Renal cortical epithelial cell (primary cell): ENCODE results near the gene DNAL1. TPM values are rescaled to one million over a fixed set of nuclear protein-coding genes. Genes with fewer than 3 reads are reported as not detected.
"Not testable (repeated sequence)": the region's sequence is repeated elsewhere in the genome, so short reads cannot be mapped to it uniquely, and the experiment has no call there.

Experiments
- DNase-seq: peaks from one replicate; pipeline ENCODE4 v3.0.0-alpha.2; 2011; ENCODE audit warnings: low read depth
- total RNA-seq: library from RNA; depleted of rRNA; stranded (reverse); fragments of >200 nt; gene quantifications from 2 replicates; pipeline ENCODE4 v1.2.3, GENCODE V29; 2014

The DNAL1 gene
- total RNA-seq, 1 donor from 2014 or later = 25.2 TPM

GRCh38 chr14:73640796-73641365 is 3.9 kb upstream of the DNAL1 start:
- no peak for DNase-seq

GRCh38 chr14:73645248-73645610 is 443 bp downstream of the DNAL1 start:
- no peak for DNase-seq

- DNase-seq = no peak
These were observed 6.2 kb downstream of the DNAL1 start for GRCh38 chr14:73651005-73651404.

GRCh38 chr14:73655851-73656250 is 11.1 kb downstream of the DNAL1 start:
- DNase-seq = no peak

GRCh38 chr14:73659202-73659601 is 14.4 kb downstream of the DNAL1 start:
- not testable (repeated sequence) for DNase-seq

GRCh38 chr14:73660511-73660910 is 15.7 kb downstream of the DNAL1 start:
- DNase-seq = no peak

GRCh38 chr14:73661872-73662271 is 17.1 kb downstream of the DNAL1 start:
- no peak for DNase-seq

GRCh38 chr14:73662487-73662943 is 17.7 kb downstream of the DNAL1 start:
- peak; percentile 92 for DNase-seq

GRCh38 chr14:73663548-73664212 is 18.9 kb downstream of the DNAL1 start:
- DNase-seq = no peak

GRCh38 chr14:73665130-73665529 is 20.3 kb downstream of the DNAL1 start:
- no peak for DNase-seq

- DNase-seq = no peak
These were observed 21.8 kb downstream of the DNAL1 start for GRCh38 chr14:73666583-73666982.

- no peak for DNase-seq
These were observed 23.1 kb downstream of the DNAL1 start for GRCh38 chr14:73667854-73668253.

GRCh38 chr14:73674986-73675385 is 30.2 kb downstream of the DNAL1 start:
- DNase-seq = no peak

GRCh38 chr14:73678698-73679097 is 33.9 kb downstream of the DNAL1 start:
- DNase-seq = no peak

GRCh38 chr14:73680821-73681220 is 36.0 kb downstream of the DNAL1 start:
- no peak for DNase-seq

GRCh38 chr14:73684627-73685026 is 39.8 kb downstream of the DNAL1 start:
- DNase-seq = no peak

- DNase-seq = no peak
These were observed 40.5 kb downstream of the DNAL1 start for GRCh38 chr14:73685328-73685727.

GRCh38 chr14:73686901-73687300 is 42.1 kb downstream of the DNAL1 start:
- no peak for DNase-seq

GRCh38 chr14:73694083-73694482 is 49.3 kb downstream of the DNAL1 start:
- no peak for DNase-seq

GRCh38 chr14:73695082-73695481 is 50.3 kb downstream of the DNAL1 start:
- DNase-seq = no peak

GRCh38 chr14:73695997-73696396 is 51.2 kb downstream of the DNAL1 start:
- DNase-seq = no peak

- peak; percentile 81 for DNase-seq
These were observed 51.9 kb downstream of the DNAL1 start for GRCh38 chr14:73696466-73697400.

- DNase-seq = peak; percentile 90
These were observed 55.5 kb downstream of the DNAL1 start for GRCh38 chr14:73700325-73700724.
